Hepatocyte (in vitro differentiated cells): Measurements from ENCODE around the gene CERS1. TPM values are rescaled to one million over a fixed set of nuclear protein-coding genes. Genes with fewer than 3 reads are reported as not detected.

ENCODE experiments used
- DNase-seq: peaks from one replicate; pipeline ENCODE4 v3.0.0-alpha.2; 2016; ENCODE audit warnings: low spot score
- H2AFZ ChIP-seq: fragments of 200-600 bp; sonication (generic); 2 replicates; pipeline ENCODE4 v1.6.0; 2016; ENCODE audit warnings: antibody characterized with exemption, mild to moderate bottlenecking
- H3K27ac ChIP-seq: fragments of 200-600 bp; sonication (generic); 2 replicates; pipeline ENCODE4 v1.5.1; 2016; ENCODE audit warnings: mild to moderate bottlenecking
- H3K27me3 ChIP-seq: fragments of 200-600 bp; sonication (generic); 2 replicates; pipeline ENCODE4 v1.6.1; 2016
- H3K36me3 ChIP-seq: fragments of 200-600 bp; sonication (generic); replicated peaks from 2 replicates; pipeline ENCODE4 v1.5.1; 2016; ENCODE audit warnings: low read depth; ENCODE audit not compliant: insufficient read depth
- H3K4me1 ChIP-seq: fragments of 200-600 bp; sonication (generic); 2 replicates; pipeline ENCODE4 v1.5.1; 2016; ENCODE audit warnings: mild to moderate bottlenecking, moderate library complexity; ENCODE audit not compliant: insufficient read depth
- H3K4me2 ChIP-seq: fragments of 200-600 bp; sonication (generic); 2 replicates; pipeline ENCODE4 v1.6.0; 2016
- H3K4me3 ChIP-seq: fragments of 200-600 bp; sonication (generic); 2 replicates; pipeline ENCODE4 v1.5.1; 2016; ENCODE audit warnings: mild to moderate bottlenecking
- H3K79me2 ChIP-seq: fragments of 200-600 bp; sonication (generic); 2 replicates; pipeline ENCODE4 v1.6.0; 2017; ENCODE audit warnings: mild to moderate bottlenecking
- H3K9me2 ChIP-seq: fragments of 200-600 bp; sonication (generic); replicated peaks from 2 replicates; pipeline ENCODE4 v1.6.0; 2017; ENCODE audit warnings: mild to moderate bottlenecking; ENCODE audit not compliant: insufficient read depth
- H3K9me3 ChIP-seq: fragments of 200-600 bp; sonication (generic); 2 replicates; pipeline ENCODE4 v1.5.1; 2016; ENCODE audit warnings: low read depth, mild to moderate bottlenecking
- H4K20me1 ChIP-seq: fragments of 200-600 bp; sonication (generic); 2 replicates; pipeline ENCODE4 v1.6.0; 2016; ENCODE audit warnings: mild to moderate bottlenecking; ENCODE audit not compliant: insufficient read depth, poor library complexity, severe bottlenecking
- CTCF ChIP-seq: fragments of 200-600 bp; sonication (generic); IDR thresholded peaks from 2 replicates; pipeline ENCODE4 v1.5.1; 2016; ENCODE audit warnings: antibody characterized with exemption, mild to moderate bottlenecking; ENCODE audit not compliant: poor library complexity
- EZH2 ChIP-seq: fragments of 200-600 bp; sonication (generic); IDR thresholded peaks from 2 replicates; pipeline ENCODE4 v1.6.1; 2016; ENCODE audit warnings: antibody characterized with exemption, mild to moderate bottlenecking, borderline replicate concordance
- EZH2phosphoT487 ChIP-seq: fragments of 200-600 bp; sonication (generic); IDR thresholded peaks from one replicate; pipeline ENCODE4 v1.6.1; 2018; ENCODE audit warnings: antibody characterized with exemption, mild to moderate bottlenecking, low read depth, moderate library complexity; ENCODE audit not compliant: unreplicated experiment, severe bottlenecking
- WGBS: methylation state at CpG from one replicate; pipeline ENCODE4 v1.1.6; 2016; ENCODE audit warnings: low lambda C conversion rate; ENCODE audit errors: missing lambda C conversion rate; 5-methylcytosine and 5-hydroxymethylcytosine counted together
- polyA plus RNA-seq: library from polyadenylated mRNA; unstranded; fragments of >200 nt; fragmentation: Nextera tagmentation; extraction: Ambion mirVana; gene quantifications from 2 replicates; pipeline ENCODE4 v1.2.1, GENCODE V29; 2016
- total RNA-seq: library from RNA; depleted of rRNA; stranded (reverse); fragments of >200 nt; gene quantifications from 2 replicates; pipeline ENCODE4 v1.2.3, GENCODE V29; 2014

Gene CERS1
- total and polyA plus RNA-seq, 2 experiments from 2014 or later, result 5.3 to 5.7 TPM

GRCh38 chr19:18912933-18913332, 17.0 kb upstream of the CERS1 start:
- TF ChIP-seq CTCF, result no peak
- no peak for TF ChIP-seq EZH2
- TF ChIP-seq EZH2phosphoT487, result no peak
- H3K79me2 ChIP-seq, result peaks cover 56% of the 10 kb centered on the region
- no peak overlapping the region for H2AFZ ChIP-seq
- no peaks in the 10 kb centered on the region for H3K36me3 ChIP-seq
- no peak overlapping the region for H3K4me3 ChIP-seq
- no peak for DNase-seq
- peaks cover 21% of the 10 kb centered on the region for H4K20me1 ChIP-seq
- no peaks in the 10 kb centered on the region for H3K9me2 ChIP-seq
- no peak overlapping the region for H3K27ac ChIP-seq
- no peak overlapping the region for H3K4me2 ChIP-seq
- no peaks in the 10 kb centered on the region for H3K27me3 ChIP-seq
- H3K9me3 ChIP-seq, result no peaks in the 10 kb centered on the region
- WGBS, result 97% methylated on average over 13 of the region's 14 CpGs
- no peaks in the 10 kb centered on the region for H3K4me1 ChIP-seq

- Histone ChIP-seq H3K79me2 (peaks cover 36% of the 10 kb centered on the region), H2AFZ (no peak overlapping the region), H3K27me3 (no peaks in the 10 kb centered on the region), H3K9me3 (no peaks in the 10 kb centered on the region), H3K27ac (no peak overlapping the region), H3K4me2 (no peak overlapping the region), H3K4me1 (no peaks in the 10 kb centered on the region), H3K4me3 (no peak overlapping the region), H3K36me3 (no peaks in the 10 kb centered on the region), H4K20me1 (peaks cover 16% of the 10 kb centered on the region), H3K9me2 (no peaks in the 10 kb centered on the region)
- no peak for TF ChIP-seq EZH2phosphoT487
- TF ChIP-seq EZH2, result no peak
- no peak for TF ChIP-seq CTCF
- WGBS, result 98% methylated on average over 19 of the region's 19 CpGs
- DNase-seq, result no peak
Measured at GRCh38 chr19:18910801-18911436, 15.0 kb upstream of the CERS1 start.

- H3K27ac ChIP-seq, result no peak overlapping the region
- H3K9me2 ChIP-seq, result no peaks in the 10 kb centered on the region
- H3K9me3 ChIP-seq, result no peaks in the 10 kb centered on the region
- WGBS, result 92% methylated on average over 10 of the region's 10 CpGs
- no peak overlapping the region for H3K4me3 ChIP-seq
- no peak overlapping the region for H2AFZ ChIP-seq
- TF ChIP-seq EZH2, result no peak
- H3K4me2 ChIP-seq, result no peak overlapping the region
- peaks cover 27% of the 10 kb centered on the region for H3K79me2 ChIP-seq
- no peaks in the 10 kb centered on the region for H3K27me3 ChIP-seq
- no peak for DNase-seq
- no peaks in the 10 kb centered on the region for H3K36me3 ChIP-seq
- peaks cover 11% of the 10 kb centered on the region for H4K20me1 ChIP-seq
- H3K4me1 ChIP-seq, result no peaks in the 10 kb centered on the region
Measured at GRCh38 chr19:18910010-18910409, 14.1 kb upstream of the CERS1 start.

- Histone ChIP-seq H3K36me3 (no peaks in the 10 kb centered on the region), H4K20me1 (peaks cover 8% of the 10 kb centered on the region), H3K9me3 (no peaks in the 10 kb centered on the region)
Measured at GRCh38 chr19:18908917-18909619, 13.1 kb upstream of the CERS1 start.

More at GRCh38 chr19:18908917-18909619, 13.1 kb upstream of the CERS1 start:
- no peak overlapping the region for H3K4me3 ChIP-seq
- no peak for DNase-seq
- H3K79me2 ChIP-seq, result peaks cover 17% of the 10 kb centered on the region
- TF ChIP-seq EZH2phosphoT487 (no peak), EZH2 (no peak), CTCF (no peak)
- H3K4me1 ChIP-seq, result no peaks in the 10 kb centered on the region
- H2AFZ ChIP-seq, result no peak overlapping the region
- H3K9me2 ChIP-seq, result no peaks in the 10 kb centered on the region
- no peaks in the 10 kb centered on the region for H3K27me3 ChIP-seq
- no peak overlapping the region for H3K27ac ChIP-seq
- H3K4me2 ChIP-seq, result no peak overlapping the region
- 94% methylated on average over 17 of the region's 17 CpGs for WGBS
